Lung (tissue), 12 donors: ENCODE measurements around the gene PARVA. TPM values are rescaled to one million over a fixed set of nuclear protein-coding genes. Genes with fewer than 3 reads are reported as not detected.
A peak's percentile ranks its signal among the peaks of the same experiment; 100 is the strongest.

Experiments
- ATAC-seq: fragments of 200-7000 bp; cut with Tn5 transposase; one replicate; pipeline ENCODE4 v1.9.1; 2020; ENCODE audit warnings: moderate number of reproducible peaks; ENCODE audit not compliant: insufficient read depth, low FRiP score
- DNase-seq, 3 donors: peaks; one replicate each; pipeline ENCODE4 v3.0.0-alpha.2; 2013 to 2017
- H3K27ac ChIP-seq, 2 donors: one replicate each; pipeline ENCODE4 v1.5.1; 2013; ENCODE audit warnings: mild to moderate bottlenecking in 2 of 2, moderate library complexity in 2 of 2, control low read depth in 1 of 2, inconsistent platforms in 1 of 2, low read depth in 1 of 2, low read length in 1 of 2
- H3K27me3 ChIP-seq, 3 donors: one replicate each; pipeline ENCODE4 v1.5.1; 2013; ENCODE audit warnings: low read length in 2 of 3; ENCODE audit not compliant: control insufficient read depth in 3 of 3, insufficient read depth in 3 of 3
- H3K36me3 ChIP-seq, 4 donors: one replicate each; pipeline ENCODE4 v1.5.1; 2013; ENCODE audit warnings: low read length in 4 of 4, mild to moderate bottlenecking in 1 of 4, moderate library complexity in 1 of 4; ENCODE audit not compliant: control insufficient read depth in 4 of 4, insufficient read depth in 4 of 4
- H3K4me1 ChIP-seq, 5 donors: one replicate each; pipeline ENCODE4 v1.5.1; 2013; ENCODE audit warnings: low read length in 5 of 5, mild to moderate bottlenecking in 2 of 5, moderate library complexity in 1 of 5; ENCODE audit not compliant: control insufficient read depth in 5 of 5, insufficient read depth in 5 of 5
- H3K4me3 ChIP-seq: one replicate; pipeline ENCODE4 v1.5.1; 2013; ENCODE audit warnings: mild to moderate bottlenecking, control low read depth, moderate library complexity
- H3K9ac ChIP-seq, 2 donors: one replicate each; pipeline ENCODE4 v1.5.1; 2013; ENCODE audit warnings: low read length in 2 of 2, control low read depth in 1 of 2; ENCODE audit not compliant: insufficient read depth in 1 of 2
- H3K9me3 ChIP-seq, 4 donors: one replicate each; pipeline ENCODE4 v1.5.1; 2013; ENCODE audit warnings: low read length in 3 of 4, mild to moderate bottlenecking in 1 of 4, moderate library complexity in 1 of 4; ENCODE audit not compliant: control insufficient read depth in 4 of 4, insufficient read depth in 3 of 4
- WGBS, 2 donors: extraction: QIAGEN DNeasy Blood & Tissue Kit; methylation state at CpG; one replicate each; pipeline ENCODE4 v1.1.7; 2013; 5-methylcytosine and 5-hydroxymethylcytosine counted together
- polyA plus RNA-seq, 2 donors: library from polyadenylated mRNA; stranded (reverse); fragments of 200-250 nt; gene quantifications; one replicate each; pipeline ENCODE4 v1.2.1, GENCODE V29; 2013
- total RNA-seq, 2 donors: library from RNA; depleted of rRNA in 1 of 2; stranded (reverse); fragments of >200 nt in 1 of 2; gene quantifications; one replicate each; pipeline ENCODE4 v1.2.1, GENCODE V29; 2014 to 2021
- TF ChIP-seq, protein P1 (sequence below): IDR thresholded peaks from 2 replicates; pipeline ENCODE4 v1.5.1; 2012; ENCODE audit warnings: mild to moderate bottlenecking; ENCODE audit errors: control extremely low read depth, extremely low read depth
- donor health status: control.
- donor health status: control.
- donor health status: Bipolar disorder and iron deficiency.
- donor health status: healthy.
- donor health status: DM: yes; HTN: yes; CAD: no.

PARVA gene
- total and polyA plus RNA-seq, 4 donors, result 19.9 to 71.6 (median 36.2) TPM

DNA sequence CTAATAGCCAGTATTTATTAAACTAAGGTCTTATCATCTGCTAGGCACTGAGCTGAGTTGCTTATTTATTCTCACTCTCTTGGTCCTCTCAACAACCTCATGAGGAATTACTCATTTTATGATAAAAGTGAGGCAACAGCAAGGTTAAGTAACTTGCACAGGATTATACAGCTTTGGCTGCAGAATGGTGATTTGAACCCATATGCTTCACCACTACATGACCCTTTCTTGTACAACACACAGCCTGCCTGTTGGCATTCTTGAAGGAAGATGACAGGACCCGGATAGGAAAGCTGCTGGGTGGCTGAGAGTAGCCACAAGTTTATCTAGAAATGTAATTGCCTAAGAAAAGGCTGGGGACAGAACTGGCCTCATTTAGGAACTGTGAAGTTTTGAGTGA lies 5.3 kb upstream of the PARVA start:
- no peaks in the 10 kb centered on the region for H3K9me3 ChIP-seq
- no peak overlapping the region for H3K4me3 ChIP-seq
- ATAC-seq (no peak), DNase-seq (no peak)
- H3K9ac ChIP-seq, result no peak overlapping the region
- H3K27ac ChIP-seq, result no peak overlapping the region
- TF ChIP-seq, protein P1, sequence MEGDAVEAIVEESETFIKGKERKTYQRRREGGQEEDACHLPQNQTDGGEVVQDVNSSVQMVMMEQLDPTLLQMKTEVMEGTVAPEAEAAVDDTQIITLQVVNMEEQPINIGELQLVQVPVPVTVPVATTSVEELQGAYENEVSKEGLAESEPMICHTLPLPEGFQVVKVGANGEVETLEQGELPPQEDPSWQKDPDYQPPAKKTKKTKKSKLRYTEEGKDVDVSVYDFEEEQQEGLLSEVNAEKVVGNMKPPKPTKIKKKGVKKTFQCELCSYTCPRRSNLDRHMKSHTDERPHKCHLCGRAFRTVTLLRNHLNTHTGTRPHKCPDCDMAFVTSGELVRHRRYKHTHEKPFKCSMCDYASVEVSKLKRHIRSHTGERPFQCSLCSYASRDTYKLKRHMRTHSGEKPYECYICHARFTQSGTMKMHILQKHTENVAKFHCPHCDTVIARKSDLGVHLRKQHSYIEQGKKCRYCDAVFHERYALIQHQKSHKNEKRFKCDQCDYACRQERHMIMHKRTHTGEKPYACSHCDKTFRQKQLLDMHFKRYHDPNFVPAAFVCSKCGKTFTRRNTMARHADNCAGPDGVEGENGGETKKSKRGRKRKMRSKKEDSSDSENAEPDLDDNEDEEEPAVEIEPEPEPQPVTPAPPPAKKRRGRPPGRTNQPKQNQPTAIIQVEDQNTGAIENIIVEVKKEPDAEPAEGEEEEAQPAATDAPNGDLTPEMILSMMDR, result no peak
- peaks cover 0 to 11% (median 4%) of the 10 kb centered on the region in 5 donors for H3K4me1 ChIP-seq
- WGBS, 2 donors, result 42 to 91% methylated on average over 1 of the region's 1 CpG
- no peaks in the 10 kb centered on the region for H3K36me3 ChIP-seq
- H3K27me3 ChIP-seq, result no peaks in the 10 kb centered on the region

DNA sequence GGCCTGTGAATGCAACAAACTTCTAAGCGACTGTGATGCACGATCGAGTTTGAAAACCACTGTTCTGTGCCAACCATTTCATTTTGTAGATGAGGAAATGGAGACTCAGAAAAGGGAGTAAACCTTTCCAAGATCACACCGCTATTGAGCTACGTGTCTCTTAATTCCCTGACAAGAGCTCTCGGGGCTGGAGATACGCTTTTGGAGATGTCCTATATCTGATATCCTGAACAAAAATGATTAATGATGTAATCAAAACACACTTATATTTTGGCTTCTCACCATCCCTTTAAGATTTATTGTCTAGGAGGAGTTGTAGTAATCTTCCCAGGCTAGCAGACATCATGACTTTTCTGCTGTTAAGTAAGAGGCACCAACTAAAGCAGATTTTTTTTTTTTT lies 1.7 kb upstream of the PARVA start:
- peaks cover 4 to 19% (median 7%) of the 10 kb centered on the region in 5 donors for H3K4me1 ChIP-seq
- 75 to 79% methylated on average over 7 of the region's 7 CpGs for WGBS, 2 donors
- no peak overlapping the region for H3K9ac ChIP-seq
- no peaks in the 10 kb centered on the region for H3K9me3 ChIP-seq
- no peaks in the 10 kb centered on the region for H3K36me3 ChIP-seq
- TF ChIP-seq, protein P1, result no peak
- DNase-seq (peak in 1 of 3 donors; percentile 14), ATAC-seq (no peak)
- H3K4me3 ChIP-seq, result no peak overlapping the region
- H3K27me3 ChIP-seq, result no peaks in the 10 kb centered on the region
- H3K27ac ChIP-seq, result no peak overlapping the region

DNA sequence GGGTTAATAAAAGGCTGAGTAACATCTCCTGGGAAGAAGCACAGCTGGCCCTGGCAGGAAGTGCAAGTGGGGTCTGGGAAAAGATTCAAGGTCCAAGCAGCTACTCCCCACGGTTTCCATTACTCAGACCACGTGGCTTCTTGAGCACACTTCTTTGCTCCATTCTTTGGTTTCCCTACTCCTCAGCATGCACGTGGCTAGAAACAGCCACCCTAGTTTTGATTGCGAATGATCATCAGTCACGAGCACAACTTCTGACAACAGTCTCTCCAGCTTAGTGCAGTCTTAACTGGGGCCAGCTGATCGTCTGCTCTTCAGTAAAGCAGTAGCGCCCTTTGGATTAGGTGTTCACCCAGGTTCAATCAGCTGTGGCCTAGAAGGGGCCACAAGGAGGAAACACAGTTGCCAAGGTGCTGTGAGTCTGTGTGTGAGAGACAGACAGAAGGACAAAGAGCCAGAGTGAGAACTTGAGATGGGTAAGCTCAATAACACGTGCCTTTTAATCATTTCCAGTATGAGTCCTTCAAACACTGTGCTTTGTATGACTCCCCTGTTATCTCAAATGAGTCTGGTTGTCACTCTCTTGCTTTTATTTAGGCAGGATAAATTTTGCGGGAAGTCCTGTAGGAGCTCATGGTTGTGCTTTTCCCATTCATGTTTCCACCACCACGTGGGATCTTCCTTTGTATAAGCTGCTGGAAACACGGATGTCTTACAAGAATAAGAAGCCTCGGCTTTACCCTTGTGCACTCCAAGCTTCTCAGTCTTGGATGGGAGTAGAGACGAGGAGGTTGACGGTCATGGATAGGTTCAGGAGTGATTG lies 901 bp upstream of the PARVA start:
- ATAC-seq (no peak), DNase-seq (peak; percentile 44 to 83 (median 69))
- Histone ChIP-seq H3K9ac (peak overlapping the region in 1 of 2 donors; percentile 64), H3K4me3 (no peak overlapping the region), H3K4me1 (peaks cover 4 to 19% (median 10%) of the 10 kb centered on the region in 5 donors), H3K36me3 (no peaks in the 10 kb centered on the region), H3K27me3 (no peaks in the 10 kb centered on the region), H3K27ac (peak overlapping the region; percentile 94 to 96), H3K9me3 (no peaks in the 10 kb centered on the region)
- WGBS, 2 donors, result 58 to 59% methylated on average over 14 of the region's 14 CpGs
- TF ChIP-seq, protein P1, result no peak
